ENCODE measurements around the gene SRPK3.
"Not testable (repeated sequence)": the region's sequence is repeated elsewhere in the genome, so short reads cannot be mapped to it uniquely, and the experiment has no call there.

The SRPK3 gene

GRCh38 chrX:153780678-153781427, at the start of gene SRPK3:
SRPK3 (plus strand) TSS chrX:153781041; CDS start chrX:153781087, 46 bp downstream.
- DNase-seq (ENCODE audit: low read depth), result peak; percentile 30

- DNase-seq (ENCODE audit: low read depth), result no peak
Measured at GRCh38 chrX:153731117-153731844, 49.6 kb upstream of the SRPK3 start.

- no peak for DNase-seq (ENCODE audit: low read depth)
Measured at GRCh38 chrX:153731845-153732215, 49.0 kb upstream of the SRPK3 start.

GRCh38 chrX:153732401-153732800, 48.4 kb upstream of the SRPK3 start:
- peak; percentile 68 for DNase-seq (ENCODE audit: low read depth)

GRCh38 chrX:153733651-153734240, 47.1 kb upstream of the SRPK3 start:
- DNase-seq (ENCODE audit: low read depth), result no peak

- DNase-seq (ENCODE audit: low read depth), result no peak
Measured at GRCh38 chrX:153734871-153735270, 46.0 kb upstream of the SRPK3 start.

GRCh38 chrX:153735274-153735673, 45.6 kb upstream of the SRPK3 start:
- DNase-seq (ENCODE audit: low read depth), result peak; percentile 33

GRCh38 chrX:153736071-153736820, 44.6 kb upstream of the SRPK3 start:
- DNase-seq (ENCODE audit: low read depth), result no peak

GRCh38 chrX:153736871-153737441, 43.9 kb upstream of the SRPK3 start:
- no peak for DNase-seq (ENCODE audit: low read depth)

GRCh38 chrX:153738056-153738605, 42.7 kb upstream of the SRPK3 start:
- no peak for DNase-seq (ENCODE audit: low read depth)

GRCh38 chrX:153739754-153740486, 40.9 kb upstream of the SRPK3 start:
- DNase-seq (ENCODE audit: low read depth), result no peak

- no peak for DNase-seq (ENCODE audit: low read depth)
Measured at GRCh38 chrX:153740631-153741222, 40.1 kb upstream of the SRPK3 start.

- DNase-seq (ENCODE audit: low read depth), result no peak
Measured at GRCh38 chrX:153741446-153741845, 39.4 kb upstream of the SRPK3 start.

- not testable (repeated sequence) for DNase-seq (ENCODE audit: low read depth)
Measured at GRCh38 chrX:153742111-153742510, 38.7 kb upstream of the SRPK3 start.

- DNase-seq (ENCODE audit: low read depth), result not testable (repeated sequence)
Measured at GRCh38 chrX:153742796-153743467, 37.9 kb upstream of the SRPK3 start.

- peak; percentile 24 for DNase-seq (ENCODE audit: low read depth)
Measured at GRCh38 chrX:153743468-153744209, 37.2 kb upstream of the SRPK3 start.

GRCh38 chrX:153744210-153745066, 36.4 kb upstream of the SRPK3 start:
- peak; percentile 25 for DNase-seq (ENCODE audit: low read depth)

GRCh38 chrX:153745067-153745433, 35.8 kb upstream of the SRPK3 start:
- not testable (repeated sequence) for DNase-seq (ENCODE audit: low read depth)
